Inferior parietal cortex (tissue), 1 donor: ENCODE data around the gene ZNF384.
"Not testable (repeated sequence)": the region's sequence is repeated elsewhere in the genome, so short reads cannot be mapped to it uniquely, and the experiment has no call there.

Source experiments
- DNase-seq: peaks from one replicate; pipeline ENCODE4 v3.0.0-alpha.2; 2016; ENCODE audit errors: extremely low spot score

Gene ZNF384

DNA sequence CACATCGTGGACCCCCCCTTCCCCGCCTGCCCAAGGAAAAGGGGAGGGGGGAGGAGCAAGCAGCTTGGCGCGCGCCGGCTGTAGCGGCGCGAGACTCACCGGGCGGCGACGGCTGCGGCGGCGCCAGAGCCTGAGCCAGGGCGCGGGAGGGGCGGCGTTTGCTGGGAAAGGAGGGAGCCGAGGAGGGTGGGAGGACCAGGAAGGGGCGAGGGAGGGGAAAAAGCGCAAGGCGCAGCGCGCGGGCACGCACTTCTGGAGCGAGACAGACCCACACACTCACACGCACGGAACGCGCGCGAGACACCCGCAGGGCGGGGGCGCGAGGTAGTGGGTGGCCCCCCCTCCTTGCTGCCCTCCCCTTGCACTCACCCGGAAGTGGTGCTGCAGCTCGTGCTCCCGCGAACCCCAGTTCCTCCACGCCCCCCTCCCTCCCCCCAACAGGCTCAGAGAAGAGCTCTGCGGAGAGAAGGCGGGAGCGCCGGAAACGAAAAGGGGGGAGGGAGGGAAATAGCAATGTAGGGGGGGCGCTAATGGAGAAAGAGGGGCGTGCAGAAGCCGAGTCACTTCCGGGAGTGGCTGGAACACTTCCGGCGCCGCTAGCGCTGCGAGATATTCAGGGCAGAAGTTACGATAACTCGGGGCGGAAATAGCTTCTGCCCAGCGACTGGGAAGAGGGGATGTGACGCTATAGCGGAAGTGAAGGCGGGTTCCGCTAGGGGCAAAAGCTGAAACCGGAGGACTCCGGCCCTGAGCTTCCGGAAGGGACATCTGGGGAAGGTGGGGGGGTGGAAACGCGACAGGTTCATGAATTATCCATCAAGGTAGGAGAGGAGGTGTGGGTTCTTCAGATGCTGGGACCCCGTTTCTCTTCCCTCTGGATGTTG, at the start of gene ZNF384:
TSS of gene ZNF384 (minus strand) at position 377 of the 884 bp plus-strand sequence. CDS start 9,855 bp downstream, outside the sequence.
- peak; percentile 100 for DNase-seq

DNA sequence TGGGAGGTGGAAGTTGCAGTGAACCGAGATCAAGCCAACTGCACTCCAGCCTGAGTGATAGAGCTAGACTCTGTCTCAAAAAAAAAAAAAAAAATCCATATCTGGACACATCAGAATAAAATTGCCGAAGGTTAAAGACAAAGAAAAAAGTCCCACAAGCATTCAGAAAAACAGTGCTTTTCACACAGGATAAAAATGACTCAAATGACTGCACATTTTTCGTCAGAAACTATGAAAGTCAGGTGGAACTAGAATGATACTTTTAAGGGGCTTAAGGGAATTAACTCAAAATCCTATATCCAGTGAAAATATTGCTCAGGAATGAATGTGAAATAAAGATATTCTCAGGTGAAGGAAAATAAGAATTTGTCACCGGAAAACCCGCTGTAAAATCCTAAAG, 47.6 kb upstream of the ZNF384 start:
- DNase-seq: no peak

DNA sequence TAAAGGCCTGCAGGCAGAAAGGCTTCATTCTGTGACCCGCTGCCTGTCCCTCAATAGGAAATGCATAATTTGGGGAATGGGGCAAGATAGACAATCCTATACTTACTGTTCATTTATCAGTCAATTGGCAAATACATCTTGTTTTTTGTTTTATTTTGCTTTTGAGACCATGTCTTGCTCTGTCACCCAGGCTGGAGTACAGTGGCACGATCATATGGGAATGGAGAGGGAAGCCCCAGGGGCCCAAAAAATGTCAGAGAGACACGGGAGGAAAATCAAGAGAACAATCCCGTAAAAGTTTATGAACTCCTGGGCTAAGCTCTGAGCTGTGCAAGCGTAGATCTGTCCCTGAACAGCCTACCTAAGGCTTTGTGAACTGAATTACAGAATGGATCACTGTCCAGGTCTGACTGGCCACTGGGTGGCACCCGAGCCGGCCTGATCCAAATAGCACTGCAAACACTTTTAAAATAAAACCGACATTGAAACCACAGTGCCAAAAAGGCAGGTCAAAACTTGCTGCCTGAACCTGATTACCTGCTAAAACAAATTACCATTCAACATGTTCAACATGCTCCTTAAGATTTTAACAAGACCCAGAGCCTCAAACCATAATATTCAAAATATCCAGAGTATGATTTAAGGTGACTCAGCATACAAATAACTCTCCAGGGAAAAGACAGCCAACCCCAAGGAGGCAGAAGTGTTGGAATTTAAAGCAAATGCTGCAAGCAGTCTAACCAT, 46.4 kb upstream of the ZNF384 start:
- peak; percentile 66 for DNase-seq

DNA sequence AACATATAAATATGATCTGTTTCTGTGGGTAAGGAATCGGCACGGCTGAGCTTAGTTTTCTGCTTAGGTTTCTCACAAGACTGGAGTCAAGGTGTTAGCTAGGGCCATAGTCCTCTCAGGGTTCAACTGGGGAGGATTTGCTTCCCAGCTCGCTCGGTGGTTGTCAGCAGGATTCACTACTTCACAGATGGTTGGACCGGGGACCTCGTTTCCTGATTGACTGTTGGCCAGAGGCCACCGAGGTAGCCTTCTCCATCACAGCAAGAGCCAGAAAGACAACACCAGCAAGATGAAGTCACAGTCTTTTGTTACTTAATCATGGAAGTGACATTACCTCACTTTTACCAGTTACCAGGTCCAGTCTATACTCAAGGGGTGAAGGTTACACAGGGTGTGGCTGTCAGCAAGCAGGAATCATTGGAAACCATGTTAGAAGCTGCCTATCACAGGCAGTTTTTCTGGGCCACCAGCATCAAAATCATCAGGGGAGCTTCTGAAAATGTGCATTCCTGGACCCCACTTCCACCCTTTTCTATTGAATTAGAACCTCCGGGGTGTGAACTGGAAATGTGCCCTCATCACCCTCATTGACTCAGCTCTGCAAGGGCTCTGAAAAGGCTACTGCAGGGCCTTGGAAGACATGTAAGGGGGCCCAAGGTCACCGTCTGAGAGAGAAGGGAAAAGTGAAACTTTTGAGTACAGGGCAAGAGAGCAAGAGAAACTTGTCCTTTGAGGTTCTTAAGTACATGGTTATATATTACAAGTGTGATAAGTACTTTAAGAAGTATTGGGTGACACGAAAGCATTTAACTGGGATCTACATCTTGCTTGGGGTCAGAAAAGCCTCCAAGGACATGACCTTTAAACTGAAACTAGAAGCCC, 45.6 kb upstream of the ZNF384 start:
- DNase-seq: no peak

DNA sequence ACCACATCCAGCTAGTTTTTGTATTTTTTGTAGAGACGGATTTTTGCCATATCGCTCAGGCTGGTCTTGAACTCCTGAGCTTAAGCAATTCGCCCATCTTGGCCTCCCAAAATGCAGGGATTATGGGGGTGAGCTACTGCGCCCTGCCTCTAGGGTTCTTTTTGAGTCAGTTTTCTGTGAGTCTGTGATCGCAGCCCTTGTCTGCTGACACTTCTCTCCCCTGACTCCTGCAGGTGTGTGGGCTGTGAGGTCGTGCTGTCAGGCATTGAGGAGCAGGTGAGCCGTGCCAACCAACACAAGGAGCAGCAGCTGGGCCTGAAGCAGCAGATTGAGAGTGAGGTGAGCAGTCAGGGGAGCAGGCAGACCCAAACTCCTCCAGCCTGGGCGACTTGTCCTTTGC, 41.0 kb upstream of the ZNF384 start:
- no peak for DNase-seq

DNA sequence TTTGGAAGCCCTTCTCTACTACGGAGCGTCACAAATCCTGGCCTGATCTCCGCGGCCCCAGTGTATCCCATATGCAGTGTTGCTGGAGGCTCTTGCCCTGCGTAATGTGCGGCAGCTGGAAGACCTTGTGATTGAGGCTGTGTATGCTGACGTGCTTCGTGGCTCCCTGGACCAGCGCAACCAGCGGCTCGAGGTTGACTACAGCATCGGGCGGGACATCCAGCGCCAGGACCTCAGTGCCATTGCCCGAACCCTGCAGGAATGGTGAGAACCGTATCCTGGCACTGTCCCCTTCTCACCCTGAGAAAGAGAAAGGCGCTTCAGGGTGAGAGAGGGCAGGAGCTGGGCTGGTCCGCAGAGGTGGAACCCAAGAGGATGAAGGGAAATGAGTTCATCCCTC, 40.0 kb upstream of the ZNF384 start:
- no peak for DNase-seq

DNA sequence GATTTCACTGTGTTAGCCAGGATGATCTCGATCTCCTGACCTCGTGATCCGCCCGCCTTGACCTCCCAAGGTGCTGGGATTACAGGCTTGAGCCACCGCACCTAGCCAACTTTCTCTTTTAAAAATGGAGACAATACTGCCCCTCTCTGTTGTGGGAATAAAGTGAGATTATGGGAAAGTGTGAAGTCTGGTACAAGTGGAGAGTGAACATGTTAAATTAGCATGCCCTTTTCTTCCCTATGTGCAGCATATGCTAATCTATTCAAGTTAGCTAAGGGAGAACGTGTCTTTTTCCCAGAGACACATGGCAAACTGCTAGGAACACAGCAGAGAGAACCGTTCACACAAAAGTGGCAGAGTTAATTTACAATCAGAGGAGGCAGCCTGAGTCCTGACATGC, 36.2 kb upstream of the ZNF384 start:
- DNase-seq: no peak

DNA sequence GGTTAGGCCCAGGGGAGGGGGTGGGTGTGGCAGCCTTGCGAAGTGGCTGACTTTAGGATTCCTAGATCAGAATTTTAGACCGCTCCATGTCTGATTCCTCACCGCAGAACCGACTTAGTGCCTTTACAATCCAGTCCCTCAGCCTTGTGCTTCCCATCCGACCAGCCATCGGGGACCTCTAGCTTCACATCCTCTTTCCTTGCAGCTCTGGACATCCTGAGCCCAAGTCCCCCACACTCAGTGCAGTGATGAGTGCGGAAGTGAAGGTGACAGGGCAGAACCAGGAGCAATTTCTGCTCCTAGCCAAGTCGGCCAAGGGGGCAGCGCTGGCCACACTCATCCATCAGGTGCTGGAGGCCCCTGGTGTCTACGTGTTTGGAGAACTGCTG, 35.2 kb upstream of the ZNF384 start:
- DNase-seq: no peak

DNA sequence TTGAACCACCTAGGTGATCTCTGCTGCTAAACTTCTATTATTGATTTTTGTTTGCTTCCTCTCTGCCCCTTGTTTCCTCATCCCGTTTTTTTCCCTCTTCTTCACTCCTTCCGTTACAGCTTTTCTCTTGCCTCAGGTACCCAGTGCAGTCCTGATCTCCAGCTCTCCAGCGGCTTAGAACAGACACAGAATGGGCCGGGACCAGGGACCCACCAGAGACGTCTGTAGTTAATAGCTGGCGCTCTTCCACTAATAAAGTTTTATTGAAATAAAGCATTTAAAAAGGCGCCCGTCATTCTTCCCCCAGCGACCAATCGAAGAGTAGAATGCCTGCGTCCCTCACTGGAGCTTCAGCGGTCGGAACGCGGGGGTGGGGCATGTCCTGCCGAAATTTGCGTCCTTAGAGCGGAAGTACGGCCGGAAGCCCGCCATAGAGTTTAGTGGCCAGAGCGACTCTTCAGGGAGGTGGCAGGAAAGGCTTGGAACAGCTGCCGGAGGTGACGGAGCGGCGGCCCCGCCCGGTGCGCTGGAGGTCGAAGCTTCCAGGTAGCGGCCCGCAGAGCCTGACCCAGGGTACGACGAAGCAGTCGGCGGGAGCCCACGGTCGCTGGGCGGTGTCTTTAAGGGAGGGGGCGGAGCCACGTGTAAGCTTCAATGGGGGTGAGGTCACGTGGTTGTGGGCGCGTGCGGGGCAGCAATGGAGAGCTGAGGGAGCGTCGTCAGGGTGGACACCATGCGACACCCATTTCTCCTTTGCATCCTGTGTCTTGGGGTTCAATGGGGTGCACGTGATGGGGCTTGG, 34.6 kb upstream of the ZNF384 start, which contains the start of gene COPS7A:
TSS of gene COPS7A (plus strand) at position 440 of the 802 bp plus-strand sequence. CDS start 611 bp downstream, outside the sequence.
- peak; percentile 98 for DNase-seq

DNA sequence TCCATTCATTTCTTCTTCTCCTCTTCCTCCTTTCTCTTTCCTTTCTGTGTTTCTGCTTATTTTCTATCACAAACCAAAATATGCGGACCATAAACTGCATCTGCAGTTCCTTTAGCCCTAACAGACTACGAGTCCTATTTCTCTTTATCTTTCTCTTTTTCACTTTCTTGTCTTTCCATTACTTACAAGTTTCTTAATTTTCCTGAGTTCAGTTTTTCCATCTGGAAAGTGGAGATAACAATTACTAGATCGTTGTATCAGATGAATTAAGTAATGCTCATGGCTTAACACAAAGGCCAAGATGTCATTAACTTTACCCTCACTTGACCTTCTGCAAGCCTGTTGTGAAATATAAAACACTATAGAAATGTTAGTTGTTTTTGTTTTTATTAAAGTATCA, 33.7 kb upstream of the ZNF384 start:
- no peak for DNase-seq

DNA sequence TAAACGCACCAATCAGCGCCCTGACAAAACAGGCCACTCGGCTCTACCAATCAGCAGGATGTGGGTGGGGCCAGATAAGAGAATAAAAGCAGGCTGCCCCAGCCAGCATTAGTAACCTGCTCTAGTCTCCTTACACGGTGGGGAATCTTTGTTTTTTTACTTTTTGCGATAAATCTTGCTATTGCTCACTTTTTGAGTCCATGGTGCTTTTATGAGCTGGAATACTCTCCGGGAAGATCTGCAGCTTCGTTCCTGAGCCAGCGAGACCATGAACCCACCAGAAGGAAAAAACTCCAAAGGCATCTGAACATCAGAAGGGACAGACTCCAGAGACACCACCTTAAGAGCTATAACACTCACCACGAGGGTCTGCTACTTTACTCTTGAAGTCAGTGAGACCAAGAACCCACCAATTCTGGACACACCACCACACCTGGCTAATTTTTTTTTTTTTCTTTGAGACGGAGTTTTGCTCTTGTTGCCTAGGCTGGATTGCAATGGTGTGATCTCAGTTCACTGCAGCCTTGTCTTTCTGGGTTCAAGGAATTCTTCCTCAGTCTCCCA, 27.8 kb upstream of the ZNF384 start:
- DNase-seq: no peak

DNA sequence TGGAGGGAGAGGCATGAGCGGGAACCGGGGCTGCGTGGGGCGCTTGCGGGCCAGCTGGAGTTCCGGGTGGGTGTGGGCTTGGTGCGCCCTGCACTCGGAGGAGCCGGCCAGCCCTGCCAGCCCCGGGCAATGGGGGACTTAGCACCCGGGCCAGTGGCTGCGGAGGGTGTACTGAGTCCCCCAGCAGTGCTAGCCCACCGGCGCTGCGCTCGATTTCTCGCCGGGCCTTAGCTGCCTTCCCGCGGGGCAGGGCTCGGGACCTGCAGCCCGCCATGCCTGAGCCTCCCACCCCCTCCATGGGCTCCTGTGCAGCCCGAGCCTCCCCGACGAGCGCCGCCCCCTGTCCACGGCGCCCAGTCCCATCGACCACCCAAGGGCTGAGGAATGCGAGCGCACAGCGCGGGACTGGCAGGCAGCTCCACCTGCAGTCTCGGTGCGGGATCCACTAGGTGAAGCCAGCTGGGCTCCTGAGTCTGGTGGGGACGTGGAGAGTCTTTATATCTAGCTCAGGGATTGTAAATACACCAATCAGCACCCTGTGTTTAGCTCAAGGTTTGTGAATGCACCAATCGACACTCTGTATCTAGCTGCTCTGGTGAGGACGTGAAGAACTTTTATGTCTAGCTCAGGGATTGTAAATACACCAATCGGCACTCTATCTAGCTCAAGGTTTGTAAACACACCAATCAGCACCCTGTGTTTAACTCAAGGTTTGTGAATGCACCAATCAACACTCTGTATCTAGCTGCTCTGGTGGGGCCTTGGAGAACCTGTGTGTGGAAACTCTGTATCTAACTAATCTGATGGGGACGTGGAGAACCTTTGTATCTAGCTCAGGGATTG, 27.1 kb upstream of the ZNF384 start:
- not testable (repeated sequence) for DNase-seq

DNA sequence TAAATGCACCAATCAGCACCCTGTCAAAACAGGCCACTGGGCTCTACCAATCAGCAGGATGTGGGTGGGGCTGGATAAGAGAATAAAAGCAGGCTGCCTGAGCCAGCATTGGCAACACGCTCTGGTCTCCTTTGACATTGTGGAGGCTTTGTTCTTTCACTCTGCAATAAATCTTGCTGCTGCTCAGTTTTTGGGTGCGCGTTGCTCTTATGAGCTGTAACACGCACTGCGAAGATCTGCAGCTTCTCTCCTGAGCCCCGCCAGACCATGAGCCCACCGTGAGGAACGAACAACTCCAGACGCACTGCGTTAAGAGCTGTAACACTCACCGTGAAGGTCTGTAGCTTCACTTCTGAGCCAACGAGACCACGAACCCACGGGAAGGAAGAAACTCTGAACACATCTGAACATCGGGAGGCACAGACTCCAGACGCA, 19.8 kb upstream of the ZNF384 start:
- no peak for DNase-seq

DNA sequence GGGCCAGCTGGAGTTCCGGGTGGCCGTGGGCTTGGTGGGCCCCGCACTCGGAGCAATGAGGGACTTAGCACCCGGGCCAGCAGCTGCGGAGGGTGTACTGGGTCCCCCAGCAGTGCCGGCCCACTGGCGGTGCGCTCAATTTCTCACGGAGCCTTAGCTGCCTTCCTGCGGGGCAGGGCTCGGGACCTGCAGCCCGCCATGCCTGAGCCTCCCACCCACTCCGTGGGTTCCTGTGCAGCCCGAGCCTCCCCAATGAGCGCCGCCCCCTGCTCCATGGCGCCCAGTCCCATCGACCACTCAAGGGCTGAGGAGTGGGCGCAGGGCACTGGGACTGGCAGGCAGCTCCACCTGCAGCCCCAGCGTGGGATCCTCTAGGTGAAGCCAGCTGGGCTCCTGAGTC, 19.2 kb upstream of the ZNF384 start:
- not testable (repeated sequence) for DNase-seq

DNA sequence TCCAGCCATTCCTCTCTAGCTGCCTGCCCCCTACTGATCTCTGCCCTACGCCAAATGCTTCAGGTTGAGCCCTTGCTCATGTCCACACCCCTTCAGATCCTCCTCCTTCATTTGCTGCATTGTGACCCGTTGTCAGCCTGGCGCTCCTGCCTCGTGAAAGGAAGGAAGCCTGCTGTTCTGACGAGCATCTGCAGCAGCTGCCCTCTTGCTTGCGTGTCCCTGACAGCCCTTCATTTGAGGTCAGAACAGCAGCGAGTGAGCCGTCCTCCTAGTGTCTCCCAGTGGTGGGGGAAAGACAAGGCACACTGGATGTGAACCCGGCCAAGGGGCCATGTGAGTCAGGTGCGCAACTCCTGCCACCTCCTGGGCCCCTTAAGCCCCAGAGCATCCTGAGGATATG, 14.5 kb upstream of the ZNF384 start:
- no peak for DNase-seq

DNA sequence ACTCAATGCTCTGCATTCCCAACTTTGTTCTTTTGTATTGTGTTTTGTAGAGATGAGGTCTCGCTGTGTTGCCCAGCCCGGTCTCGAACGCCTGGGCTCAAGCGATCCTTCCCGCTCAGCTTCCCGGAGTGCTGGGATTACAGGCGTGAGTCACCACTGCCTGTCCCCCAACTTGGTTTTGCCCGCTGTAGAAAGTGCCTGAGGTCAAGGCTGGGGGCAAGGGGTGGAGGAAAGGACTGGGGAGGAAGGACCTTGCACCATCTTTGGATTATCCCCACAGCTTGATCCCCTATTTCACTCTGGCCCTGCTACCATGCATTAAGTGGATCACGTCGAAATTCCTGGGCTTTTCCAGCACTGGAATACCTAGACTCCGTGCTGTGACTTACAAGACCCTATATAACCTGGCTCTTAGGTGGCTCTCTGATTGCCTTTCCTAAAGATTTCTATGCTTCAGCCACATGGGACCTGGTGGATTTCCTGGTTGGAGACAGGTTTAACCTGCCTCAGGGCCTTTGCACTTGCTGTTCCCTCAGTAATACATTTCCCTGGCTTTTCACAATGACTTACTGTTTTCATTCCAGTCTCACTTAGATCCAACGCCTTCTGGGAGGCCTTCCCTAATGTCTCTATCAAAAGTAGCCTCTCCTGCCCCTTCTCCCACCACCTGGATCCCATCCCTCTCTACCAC, 12.0 kb upstream of the ZNF384 start:
- no peak for DNase-seq

DNA sequence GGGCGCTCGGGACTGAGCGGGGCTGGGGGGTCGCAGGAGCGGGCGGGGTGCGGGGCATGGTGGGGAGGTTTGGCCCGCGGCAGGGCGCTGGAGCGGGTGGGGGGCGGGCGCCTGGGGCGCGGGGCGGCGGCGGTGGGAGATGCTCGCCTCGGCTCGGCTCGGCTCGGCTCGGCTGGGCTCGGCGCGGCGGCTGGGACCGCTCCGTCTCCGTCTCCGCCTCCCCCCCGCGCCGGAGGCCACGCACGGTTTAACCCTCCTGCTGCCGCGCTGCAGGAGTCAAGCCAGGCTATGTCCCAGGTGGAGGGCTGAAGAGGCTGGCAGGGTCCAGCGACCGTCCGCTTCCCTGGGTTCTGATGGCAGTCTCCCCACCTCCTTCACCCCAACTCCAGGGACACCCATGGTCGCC, 11.5 kb upstream of the ZNF384 start, which contains the start of gene PIANP:
TSS of gene PIANP (minus strand) at position 170 of the 406 bp plus-strand sequence. CDS start 2,754 bp downstream, outside the sequence.
- no peak for DNase-seq

DNA sequence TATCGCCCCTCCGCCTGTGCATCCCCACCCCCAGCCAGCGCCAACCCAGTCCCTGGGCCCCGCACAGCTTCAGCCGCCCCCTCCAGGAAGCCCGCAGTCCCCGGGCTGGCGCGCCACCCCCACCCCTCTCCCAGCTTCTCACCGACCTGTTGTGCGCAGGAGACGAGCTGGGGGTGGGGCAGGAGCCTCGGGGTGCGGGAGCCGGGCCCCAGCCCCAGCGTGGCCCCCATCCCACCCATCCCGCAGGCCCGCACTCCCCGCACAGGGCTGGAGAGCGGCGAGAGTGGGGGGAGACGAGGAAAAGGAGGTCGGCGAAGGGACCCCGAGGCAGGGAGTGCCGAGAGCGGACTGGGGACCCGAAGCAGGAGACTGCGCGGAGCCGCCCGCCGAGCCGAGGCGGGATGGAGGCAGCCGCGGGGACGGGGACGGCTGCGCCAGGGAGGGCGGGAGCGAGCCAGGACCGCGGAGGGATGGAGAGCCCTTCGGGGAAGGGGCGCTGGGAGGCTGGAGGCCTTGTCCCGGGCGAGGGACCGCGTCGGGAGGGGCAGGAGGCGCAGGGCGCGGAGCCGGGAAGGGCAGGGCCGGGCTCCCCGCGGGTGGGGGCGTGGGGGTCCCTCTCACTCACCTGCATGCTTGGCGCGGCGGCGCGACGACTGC, 10.9 kb upstream of the ZNF384 start:
- no peak for DNase-seq
